HG03064 (cell line): ENCODE data around the gene PITPNM2.

ENCODE experiments used
- ATAC-seq: cut with Tn5 transposase; IDR thresholded peaks from one replicate; pipeline ENCODE4 v1.9.1; 2021; ENCODE audit warnings: low read depth; ENCODE audit not compliant: unreplicated experiment

The PITPNM2 gene

GRCh38 chr12:123145211-123145610 is 5.7 kb downstream of the PITPNM2 start:
- ATAC-seq = no peak

DNA sequence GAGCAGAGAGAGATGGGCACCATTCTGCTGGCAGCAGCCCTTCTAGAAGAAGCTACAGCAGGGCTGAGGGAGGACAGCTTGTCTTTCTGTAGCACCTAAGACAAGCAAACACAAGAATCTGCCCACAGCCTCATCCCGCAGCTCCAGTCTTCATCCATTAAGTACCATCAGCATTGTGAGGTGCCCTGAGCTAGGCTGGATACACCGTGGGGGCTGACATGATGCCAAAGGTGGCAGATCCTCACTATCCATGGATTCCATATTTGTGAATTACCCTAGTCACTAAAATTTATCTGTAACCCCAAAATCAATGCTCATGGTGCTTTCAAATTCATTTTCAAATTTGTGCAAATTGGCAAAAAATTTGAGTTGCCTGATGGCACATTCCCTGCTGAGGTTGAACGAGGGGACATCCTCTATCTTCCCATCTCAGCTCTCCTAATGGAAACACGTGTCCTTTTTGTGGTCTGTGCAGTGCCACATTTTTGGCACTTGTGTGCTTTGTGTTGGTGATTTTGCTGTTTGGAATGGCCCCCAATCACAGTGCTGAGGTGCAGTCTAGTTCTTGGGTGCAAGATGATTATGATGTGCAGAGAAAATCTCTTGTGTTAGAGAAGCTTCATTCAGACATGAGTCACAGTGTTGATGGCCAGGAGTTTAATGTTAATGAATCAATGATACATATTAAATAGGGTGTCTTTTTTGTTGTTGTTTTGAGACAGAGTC is 7.0 kb downstream of the PITPNM2 start:
- no peak for ATAC-seq

DNA sequence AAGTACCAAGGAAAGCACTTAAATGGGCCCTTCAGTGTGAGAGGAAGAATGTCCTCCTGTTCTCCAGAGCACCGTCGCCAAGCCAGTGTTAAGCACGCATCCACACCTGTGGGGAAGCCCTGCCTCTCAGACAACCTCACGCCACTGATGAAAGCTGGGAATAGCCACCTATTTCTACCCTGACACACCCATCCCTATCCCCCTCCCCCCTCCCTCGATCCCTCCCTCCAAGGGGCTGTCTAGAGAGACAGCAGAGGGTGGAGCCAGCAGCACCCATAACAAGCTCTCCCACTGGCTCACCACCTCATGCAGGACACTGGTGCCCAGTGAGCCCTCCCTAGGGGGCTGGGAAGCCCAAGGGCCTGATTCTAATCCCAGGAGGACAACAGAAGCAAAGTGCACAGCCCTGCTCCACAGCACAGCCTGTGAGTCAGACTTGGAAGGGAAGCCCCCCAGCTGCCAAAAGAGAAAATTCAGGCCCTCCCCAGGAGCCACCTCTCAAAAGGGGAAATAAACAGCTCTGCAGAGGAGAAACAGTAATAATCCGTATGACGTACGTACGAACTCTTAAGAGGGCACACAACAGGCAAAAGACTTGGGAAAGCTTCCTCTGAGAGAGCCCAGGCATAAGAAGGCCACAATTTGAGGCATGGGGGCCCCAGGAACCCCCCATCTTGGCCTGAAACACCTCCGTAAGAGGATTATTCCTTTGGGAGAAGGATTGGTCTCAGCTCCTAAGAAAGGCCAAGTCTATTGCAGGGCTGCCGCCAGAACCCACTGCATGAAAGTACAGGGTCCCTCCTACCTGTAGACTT is 7.8 kb downstream of the PITPNM2 start:
- ATAC-seq = no peak

- ATAC-seq = no peak
Measured at GRCh38 chr12:123142518-123142840, 8.4 kb downstream of the PITPNM2 start.

GRCh38 chr12:123141615-123142517 is 9.0 kb downstream of the PITPNM2 start:
- ATAC-seq = no peak

- ATAC-seq = no peak
Measured at GRCh38 chr12:123140676-123141614, 9.9 kb downstream of the PITPNM2 start.

GRCh38 chr12:123139926-123140675 is 10.8 kb downstream of the PITPNM2 start:
- ATAC-seq = no peak

- ATAC-seq = no peak
Measured at GRCh38 chr12:123135688-123136087, 15.2 kb downstream of the PITPNM2 start.

- no peak for ATAC-seq
Measured at GRCh38 chr12:123134826-123135225, 16.1 kb downstream of the PITPNM2 start.

- no peak for ATAC-seq
Measured at GRCh38 chr12:123134271-123134671, 16.6 kb downstream of the PITPNM2 start.

DNA sequence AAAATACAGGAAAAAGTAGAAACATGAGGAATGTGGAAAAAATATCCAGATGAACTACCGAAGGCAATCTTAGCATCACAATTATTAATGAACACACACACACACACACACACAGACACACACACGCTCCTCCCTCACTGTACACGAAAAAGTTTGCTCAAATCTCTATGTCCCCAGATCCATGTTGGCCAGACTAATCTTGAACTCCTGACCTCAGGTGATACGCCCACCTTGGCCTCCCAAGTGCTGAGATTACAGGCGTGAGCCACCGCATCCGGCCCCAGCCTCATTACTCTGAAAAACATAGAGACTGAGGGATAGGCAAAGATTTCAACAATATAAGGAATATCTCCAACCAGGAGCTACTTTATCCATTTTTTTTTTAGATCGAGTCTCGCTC is 17.2 kb downstream of the PITPNM2 start:
- ATAC-seq = no peak

DNA sequence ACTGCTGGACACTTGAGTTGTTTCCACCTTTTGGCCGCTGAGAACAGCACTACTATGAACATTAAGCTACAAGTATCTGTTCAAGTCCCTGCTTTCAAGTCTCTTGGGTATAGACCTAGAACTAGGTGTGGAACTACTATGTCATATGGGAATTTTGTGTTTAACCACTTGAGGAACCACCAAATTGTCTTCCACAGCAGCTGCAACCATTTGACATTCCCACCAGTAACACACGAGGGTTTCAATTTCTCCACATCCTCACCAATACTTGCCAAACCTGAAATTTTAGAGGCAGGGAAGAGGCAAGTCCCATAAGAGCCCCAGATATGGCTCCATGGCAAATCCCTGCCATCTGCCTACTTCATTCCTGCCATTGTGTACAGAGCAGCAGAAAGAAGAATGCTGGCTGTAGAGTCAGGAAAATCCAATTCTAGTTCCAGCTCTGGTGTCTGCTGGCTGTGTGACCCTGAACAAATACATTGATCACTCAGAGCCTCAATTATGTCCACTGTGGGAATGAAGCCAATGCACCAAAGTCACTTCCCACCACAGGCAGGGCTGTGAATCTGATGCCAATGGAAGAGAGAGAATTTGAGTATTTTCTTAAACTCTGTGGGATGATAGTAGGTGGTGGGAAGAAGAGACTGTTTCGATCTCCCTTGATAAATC is 17.8 kb downstream of the PITPNM2 start:
- ATAC-seq = no peak

- ATAC-seq = no peak
Measured at GRCh38 chr12:123131879-123132402, 18.9 kb downstream of the PITPNM2 start.

DNA sequence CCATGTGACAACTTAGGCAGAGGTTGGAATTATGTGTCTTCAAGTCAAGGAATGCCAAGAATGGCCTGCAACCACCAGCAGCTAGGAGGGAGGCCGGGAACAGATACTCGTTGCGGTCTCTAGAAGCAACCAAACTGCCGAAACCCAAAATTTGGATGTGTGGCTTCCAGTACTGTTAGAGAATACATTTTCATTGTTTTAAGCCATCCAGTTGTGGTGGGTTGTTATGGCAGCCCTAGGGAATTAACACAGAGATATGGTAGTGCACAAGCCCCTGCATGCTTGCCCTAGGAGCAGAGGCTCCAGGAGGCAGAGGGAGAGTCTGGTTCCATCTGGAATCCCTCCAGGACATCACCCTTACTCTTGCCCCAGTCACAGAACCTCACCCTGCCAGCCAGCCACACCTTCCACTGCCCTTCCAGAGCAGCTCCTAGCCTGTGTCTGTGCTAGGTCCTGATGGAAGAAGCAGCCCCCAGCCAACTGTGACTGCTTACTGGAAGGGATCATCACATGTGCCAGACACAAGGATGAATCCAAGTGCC is 19.5 kb downstream of the PITPNM2 start:
- no peak for ATAC-seq

GRCh38 chr12:123129621-123130020 is 21.3 kb downstream of the PITPNM2 start:
- ATAC-seq = no peak

GRCh38 chr12:123127182-123127495 is 23.8 kb downstream of the PITPNM2 start:
- no peak for ATAC-seq

DNA sequence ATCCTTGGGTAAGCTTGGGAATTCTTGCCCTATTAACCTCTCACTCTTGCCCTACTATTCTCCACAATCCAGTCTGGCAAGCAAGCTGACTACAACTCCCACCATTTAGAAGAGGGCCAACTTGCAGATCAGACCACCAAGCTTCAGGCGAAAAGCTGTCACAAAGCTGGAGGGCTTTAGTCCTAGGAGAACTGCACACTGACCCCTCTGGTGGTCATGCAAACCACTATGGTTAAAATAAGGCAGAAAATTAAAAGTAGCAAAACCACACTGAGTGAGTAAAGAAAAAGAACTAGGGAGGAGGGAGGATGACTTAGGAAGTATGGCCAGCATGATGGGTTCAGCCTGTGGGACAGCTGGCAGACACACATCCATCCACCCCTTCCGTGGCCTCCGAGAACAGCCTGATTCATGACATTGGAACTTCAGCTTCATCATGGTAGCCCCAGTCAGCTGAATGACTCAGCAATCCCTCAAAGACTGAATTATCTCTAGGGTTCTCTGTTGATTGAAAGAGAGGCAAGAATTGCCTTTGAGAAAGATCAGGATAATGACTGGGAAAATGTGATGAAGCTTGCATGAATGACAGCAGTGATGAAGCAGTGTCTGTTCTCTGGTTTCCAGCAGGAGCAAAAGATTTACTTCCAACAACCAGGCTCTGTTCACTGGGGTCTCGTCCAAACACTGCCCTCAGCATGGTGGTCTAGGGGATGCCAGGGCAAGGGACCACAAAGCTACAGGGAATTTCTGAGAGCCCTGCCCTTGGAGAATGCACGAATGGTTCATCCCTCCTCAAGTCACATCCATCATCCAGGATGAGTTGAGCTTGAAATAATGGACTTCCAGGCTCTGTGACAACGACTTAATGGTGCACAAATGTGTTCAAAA is 24.4 kb downstream of the PITPNM2 start:
- ATAC-seq = no peak
